ENCODE data around the gene TTC28.

The TTC28 gene

GRCh38 chr22:28115426-28115825, 564.2 kb downstream of the TTC28 start:
- H2AFZ ChIP-seq (ENCODE audit: low read depth, low read length, severe bottlenecking) = no peak overlapping the region
- H3K4me2 ChIP-seq (ENCODE audit: low read depth, low read length, poor library complexity, severe bottlenecking) = no peak overlapping the region
- no peak overlapping the region for H3K9ac ChIP-seq (ENCODE audit: low read length)
- H3K4me3 ChIP-seq (ENCODE audit: insufficient read depth, low read length, poor library complexity, severe bottlenecking) = no peak overlapping the region
- H3F3A ChIP-seq (ENCODE audit: insufficient read depth) = no peaks in the 10 kb centered on the region
- H3K9me3 ChIP-seq (ENCODE audit: insufficient read depth, low read length) = no peaks in the 10 kb centered on the region
- TF ChIP-seq CTCF (IDR thresholded peaks at IDR 0.05; ENCODE audit: insufficient read depth, low read length, poor library complexity, severe bottlenecking) (no peak), EZH2phosphoT487 (conservative IDR thresholded peaks at IDR 0.05; ENCODE audit: low read length) (no peak)
- no peaks in the 10 kb centered on the region for H3K79me2 ChIP-seq (ENCODE audit: insufficient read depth, low read length)
- H3K27ac ChIP-seq (ENCODE audit: low read depth, low read length) = no peak overlapping the region
- H3K27me3 ChIP-seq (ENCODE audit: low read length) = no peaks in the 10 kb centered on the region
- no peaks in the 10 kb centered on the region for H3K9me2 ChIP-seq (replicated peaks; ENCODE audit: insufficient read depth, low read length)
- no peaks in the 10 kb centered on the region for H3K36me3 ChIP-seq (ENCODE audit: low read length)
- no peaks in the 10 kb centered on the region for H4K20me1 ChIP-seq (ENCODE audit: low read depth, low read length)

GRCh38 chr22:28112548-28113043, 567.0 kb downstream of the TTC28 start:
- no peak overlapping the region for H3K4me2 ChIP-seq (ENCODE audit: low read depth, low read length, poor library complexity, severe bottlenecking)
- no peaks in the 10 kb centered on the region for H3F3A ChIP-seq (ENCODE audit: insufficient read depth)
- no peak overlapping the region for H3K27ac ChIP-seq (ENCODE audit: low read depth, low read length)
- H3K4me3 ChIP-seq (ENCODE audit: insufficient read depth, low read length, poor library complexity, severe bottlenecking) = no peak overlapping the region
- no peak overlapping the region for H2AFZ ChIP-seq (ENCODE audit: low read depth, low read length, severe bottlenecking)
- no peak overlapping the region for H3K9ac ChIP-seq (ENCODE audit: low read length)
- no peaks in the 10 kb centered on the region for H3K27me3 ChIP-seq (ENCODE audit: low read length)
- H4K20me1 ChIP-seq (ENCODE audit: low read depth, low read length) = no peaks in the 10 kb centered on the region
- no peaks in the 10 kb centered on the region for H3K36me3 ChIP-seq (ENCODE audit: low read length)
- H3K9me3 ChIP-seq (ENCODE audit: insufficient read depth, low read length) = no peaks in the 10 kb centered on the region
- no peaks in the 10 kb centered on the region for H3K79me2 ChIP-seq (ENCODE audit: insufficient read depth, low read length)
- TF ChIP-seq EZH2phosphoT487 (conservative IDR thresholded peaks at IDR 0.05; ENCODE audit: low read length) (no peak), CTCF (IDR thresholded peaks at IDR 0.05; ENCODE audit: insufficient read depth, low read length, poor library complexity, severe bottlenecking) (no peak)
- H3K9me2 ChIP-seq (replicated peaks; ENCODE audit: insufficient read depth, low read length) = no peaks in the 10 kb centered on the region

GRCh38 chr22:28112190-28112544, 567.5 kb downstream of the TTC28 start:
- H2AFZ ChIP-seq (ENCODE audit: low read depth, low read length, severe bottlenecking) = no peak overlapping the region
- no peaks in the 10 kb centered on the region for H3K9me3 ChIP-seq (ENCODE audit: insufficient read depth, low read length)
- no peak overlapping the region for H3K4me3 ChIP-seq (ENCODE audit: insufficient read depth, low read length, poor library complexity, severe bottlenecking)
- TF ChIP-seq CTCF (IDR thresholded peaks at IDR 0.05; ENCODE audit: insufficient read depth, low read length, poor library complexity, severe bottlenecking) = no peak
- no peak for TF ChIP-seq EZH2phosphoT487 (conservative IDR thresholded peaks at IDR 0.05; ENCODE audit: low read length)
- H3K36me3 ChIP-seq (ENCODE audit: low read length) = no peaks in the 10 kb centered on the region
- H4K20me1 ChIP-seq (ENCODE audit: low read depth, low read length) = no peaks in the 10 kb centered on the region
- H3K27ac ChIP-seq (ENCODE audit: low read depth, low read length) = no peak overlapping the region
- H3F3A ChIP-seq (ENCODE audit: insufficient read depth) = no peaks in the 10 kb centered on the region
- no peaks in the 10 kb centered on the region for H3K79me2 ChIP-seq (ENCODE audit: insufficient read depth, low read length)
- no peaks in the 10 kb centered on the region for H3K27me3 ChIP-seq (ENCODE audit: low read length)
- no peaks in the 10 kb centered on the region for H3K9me2 ChIP-seq (replicated peaks; ENCODE audit: insufficient read depth, low read length)
- H3K9ac ChIP-seq (ENCODE audit: low read length) = no peak overlapping the region
- H3K4me2 ChIP-seq (ENCODE audit: low read depth, low read length, poor library complexity, severe bottlenecking) = no peak overlapping the region

All from SU-DHL-6 (cell line).